Measurements from ENCODE around the gene SSR2. TPM values are rescaled to one million over a fixed set of nuclear protein-coding genes. Genes with fewer than 3 reads are reported as not detected.

SSR2 gene
- total and polyA plus RNA-seq, 9 donors, result 261 to 601 (median 306) TPM

DNA sequence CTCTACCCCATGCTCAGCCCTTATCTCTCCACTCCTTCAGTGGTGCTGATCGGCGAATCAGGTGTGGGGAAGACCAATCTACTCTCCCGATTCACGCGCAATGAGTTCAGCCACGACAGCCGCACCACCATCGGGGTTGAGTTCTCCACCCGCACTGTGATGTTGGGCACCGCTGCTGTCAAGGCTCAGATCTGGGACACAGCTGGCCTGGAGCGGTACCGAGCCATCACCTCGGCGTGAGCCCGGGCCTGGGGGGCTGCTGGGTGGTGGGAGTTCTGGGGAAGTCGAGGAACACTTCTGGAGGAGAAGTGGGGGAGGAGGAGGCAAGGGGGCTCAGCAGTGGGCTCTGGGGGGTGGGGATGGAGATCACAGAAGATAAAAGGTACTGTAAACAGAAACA, 45.1 kb upstream of the SSR2 start:
- Histone ChIP-seq H3K4me1 (ENCODE audit: insufficient read depth) (no peaks in the 10 kb centered on the region), H3K36me3 (no peaks in the 10 kb centered on the region), H3K9me3 (no peaks in the 10 kb centered on the region), H3K4me3 (no peak overlapping the region), H3K27me3 (no peaks in the 10 kb centered on the region), H3K27ac (no peak overlapping the region)
- no peak for TF ChIP-seq EP300 (IDR thresholded peaks at IDR 0.05)
- TF ChIP-seq, protein P1, sequence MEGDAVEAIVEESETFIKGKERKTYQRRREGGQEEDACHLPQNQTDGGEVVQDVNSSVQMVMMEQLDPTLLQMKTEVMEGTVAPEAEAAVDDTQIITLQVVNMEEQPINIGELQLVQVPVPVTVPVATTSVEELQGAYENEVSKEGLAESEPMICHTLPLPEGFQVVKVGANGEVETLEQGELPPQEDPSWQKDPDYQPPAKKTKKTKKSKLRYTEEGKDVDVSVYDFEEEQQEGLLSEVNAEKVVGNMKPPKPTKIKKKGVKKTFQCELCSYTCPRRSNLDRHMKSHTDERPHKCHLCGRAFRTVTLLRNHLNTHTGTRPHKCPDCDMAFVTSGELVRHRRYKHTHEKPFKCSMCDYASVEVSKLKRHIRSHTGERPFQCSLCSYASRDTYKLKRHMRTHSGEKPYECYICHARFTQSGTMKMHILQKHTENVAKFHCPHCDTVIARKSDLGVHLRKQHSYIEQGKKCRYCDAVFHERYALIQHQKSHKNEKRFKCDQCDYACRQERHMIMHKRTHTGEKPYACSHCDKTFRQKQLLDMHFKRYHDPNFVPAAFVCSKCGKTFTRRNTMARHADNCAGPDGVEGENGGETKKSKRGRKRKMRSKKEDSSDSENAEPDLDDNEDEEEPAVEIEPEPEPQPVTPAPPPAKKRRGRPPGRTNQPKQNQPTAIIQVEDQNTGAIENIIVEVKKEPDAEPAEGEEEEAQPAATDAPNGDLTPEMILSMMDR (IDR thresholded peaks at IDR 0.05), result no peak
- no peak for TF ChIP-seq POLR2A (IDR thresholded peaks at IDR 0.05)
- DNase-seq, result no peak
- intact Hi-C loops (cut with DNase I), result no loop called here
- 80 to 83% (median 81%) methylated on average over 16 of the region's 16 CpGs for WGBS, 3 donors

DNA sequence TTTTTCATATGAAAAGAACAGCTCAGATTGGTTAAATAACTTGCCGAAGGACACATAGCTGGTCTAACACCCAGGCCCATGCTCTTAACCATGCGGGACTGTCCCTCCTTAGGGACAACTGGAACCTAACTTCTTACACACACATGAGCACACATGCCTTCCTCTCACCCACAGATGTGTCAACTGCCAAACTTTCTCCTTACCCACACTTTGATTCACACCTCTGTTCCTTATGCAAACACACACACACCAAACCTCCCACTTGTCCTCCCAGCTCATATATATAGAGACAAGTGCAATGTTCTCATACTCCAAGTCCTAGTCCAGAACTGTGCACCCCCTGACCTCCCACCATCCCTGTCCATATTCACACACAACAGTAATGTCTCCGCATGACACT, 44.5 kb upstream of the SSR2 start:
- TF ChIP-seq POLR2A (IDR thresholded peaks at IDR 0.05), result no peak
- no peak for TF ChIP-seq EP300 (IDR thresholded peaks at IDR 0.05)
- TF ChIP-seq, protein P1 (IDR thresholded peaks at IDR 0.05), result no peak
- intact Hi-C loops (cut with DNase I), result no loop called here
- H3K4me1 ChIP-seq (ENCODE audit: insufficient read depth), result no peaks in the 10 kb centered on the region
- DNase-seq, result no peak
- no peaks in the 10 kb centered on the region for H3K36me3 ChIP-seq
- no peak overlapping the region for H3K4me3 ChIP-seq
- H3K27ac ChIP-seq, result no peak overlapping the region
- H3K27me3 ChIP-seq, result no peaks in the 10 kb centered on the region
- 94 to 95% (median 94%) methylated on average over 3 of the region's 3 CpGs for WGBS, 3 donors
- H3K9me3 ChIP-seq, result no peaks in the 10 kb centered on the region

DNA sequence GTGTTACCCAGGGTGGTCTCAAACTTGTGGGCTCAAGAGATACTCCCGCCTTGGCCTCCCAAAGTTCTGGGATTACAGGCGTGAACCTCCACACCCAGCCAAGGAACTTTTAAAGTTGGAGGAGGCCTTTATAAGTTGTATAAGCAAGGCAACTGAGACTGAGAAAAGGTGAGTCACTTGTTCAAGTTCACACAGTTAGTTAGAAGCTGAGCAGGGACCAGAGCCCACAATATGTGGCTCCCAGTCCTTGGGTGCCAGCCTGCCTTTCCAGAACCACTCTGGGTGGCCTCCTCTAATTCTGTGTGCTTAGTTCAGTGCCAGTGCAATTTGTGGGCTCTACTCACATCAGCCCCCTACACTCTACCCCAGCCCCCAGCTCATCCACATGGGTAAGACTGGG, 43.9 kb upstream of the SSR2 start:
- intact Hi-C loops (cut with DNase I), result no loop called here
- no peak overlapping the region for H3K4me3 ChIP-seq
- H3K36me3 ChIP-seq, result no peaks in the 10 kb centered on the region
- no peaks in the 10 kb centered on the region for H3K4me1 ChIP-seq (ENCODE audit: insufficient read depth)
- H3K27ac ChIP-seq, result no peak overlapping the region
- TF ChIP-seq EP300 (IDR thresholded peaks at IDR 0.05) (no peak), POLR2A (IDR thresholded peaks at IDR 0.05) (no peak)
- TF ChIP-seq, protein P1 (IDR thresholded peaks at IDR 0.05), result no peak
- no peak for DNase-seq
- 84 to 95% (median 94%) methylated on average over 2 of the region's 2 CpGs for WGBS, 3 donors
- H3K9me3 ChIP-seq, result no peaks in the 10 kb centered on the region
- H3K27me3 ChIP-seq, result no peaks in the 10 kb centered on the region

DNA sequence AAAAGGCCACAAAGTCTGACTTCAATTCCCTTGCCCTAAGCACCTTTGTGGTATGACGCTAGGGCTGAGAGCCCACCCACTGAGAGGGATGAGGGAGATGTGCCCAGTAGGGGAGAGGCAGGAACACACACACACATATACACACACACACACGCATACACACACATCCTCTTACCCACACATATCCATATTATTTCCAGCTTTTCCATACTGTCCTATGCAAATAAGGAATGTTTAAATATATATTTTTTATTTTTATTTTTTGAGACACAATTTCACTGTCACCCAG, 43.2 kb upstream of the SSR2 start:
- intact Hi-C loops (cut with DNase I), result no loop called here
- no peak overlapping the region for H3K4me3 ChIP-seq
- H3K27me3 ChIP-seq, result no peaks in the 10 kb centered on the region
- no peaks in the 10 kb centered on the region for H3K9me3 ChIP-seq
- no peak for DNase-seq
- WGBS, 3 donors, result 26 to 46% (median 34%) methylated on average over 2 of the region's 2 CpGs
- H3K4me1 ChIP-seq (ENCODE audit: insufficient read depth), result no peaks in the 10 kb centered on the region
- no peak overlapping the region for H3K27ac ChIP-seq
- no peaks in the 10 kb centered on the region for H3K36me3 ChIP-seq
- TF ChIP-seq EP300 (IDR thresholded peaks at IDR 0.05) (no peak), POLR2A (IDR thresholded peaks at IDR 0.05) (no peak)
- TF ChIP-seq, protein P1 (IDR thresholded peaks at IDR 0.05), result no peak

DNA sequence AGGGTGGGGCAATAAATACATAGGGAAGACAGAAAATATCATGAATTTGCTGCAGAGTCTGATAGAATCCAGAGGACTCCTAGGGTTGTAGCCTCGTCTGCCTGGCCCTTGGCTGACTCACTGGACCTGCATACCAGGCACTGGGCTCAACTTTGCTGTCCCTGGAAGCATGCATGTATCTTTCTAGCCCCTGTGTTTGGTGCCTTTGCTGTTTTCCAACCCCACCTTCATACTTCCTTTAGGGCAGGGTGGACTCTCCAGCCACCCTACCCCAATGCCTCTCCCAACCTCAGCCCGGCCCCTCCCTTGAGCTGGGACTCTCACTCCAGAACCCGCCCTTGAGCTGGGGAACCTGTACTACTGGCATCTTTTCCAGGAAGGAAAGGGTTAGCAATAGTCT, 41.4 kb upstream of the SSR2 start:
- no peak for TF ChIP-seq POLR2A (IDR thresholded peaks at IDR 0.05)
- no peak for TF ChIP-seq EP300 (IDR thresholded peaks at IDR 0.05)
- TF ChIP-seq, protein P1 (IDR thresholded peaks at IDR 0.05), result no peak
- H3K9me3 ChIP-seq, result no peaks in the 10 kb centered on the region
- H3K4me3 ChIP-seq, result no peak overlapping the region
- H3K27ac ChIP-seq, result no peak overlapping the region
- no peaks in the 10 kb centered on the region for H3K4me1 ChIP-seq (ENCODE audit: insufficient read depth)
- H3K36me3 ChIP-seq, result no peaks in the 10 kb centered on the region
- WGBS, 3 donors, result 86 to 91% (median 87%) methylated on average over 3 of the region's 3 CpGs
- intact Hi-C loops (cut with DNase I), result no loop called here
- H3K27me3 ChIP-seq, result no peaks in the 10 kb centered on the region
- DNase-seq, result no peak

Data from ovary (tissue), 9 donors.